ENCODE results near the gene SAMD11.

- TF ChIP-seq EZH2phosphoT487 (IDR thresholded peaks at IDR 0.05; ENCODE audit: insufficient read depth, low read depth) (no peak), EZH2 (IDR thresholded peaks at IDR 0.05; ENCODE audit: insufficient read depth, poor library complexity, severe bottlenecking) (no peak)
These were observed 18.7 kb downstream of the SAMD11 start for GRCh38 chr1:942411-942821.

Data from GM23248 (cell line).